T follicular helper cell (primary cell): ENCODE data around the gene PTPRG.
"Not testable (repeated sequence)": the region's sequence is repeated elsewhere in the genome, so short reads cannot be mapped to it uniquely, and the experiment has no call there.

ENCODE experiments used
- DNase-seq: peaks from one replicate; pipeline ENCODE4 v3.0.0-alpha.2; 2020; ENCODE audit warnings: low read depth

The PTPRG gene

GRCh38 chr3:62013951-62014350, 452.6 kb downstream of the PTPRG start:
- no peak for DNase-seq

- no peak for DNase-seq
Observed at GRCh38 chr3:62015111-62015510, 453.7 kb downstream of the PTPRG start.

- no peak for DNase-seq
Observed at GRCh38 chr3:62019906-62020305, 458.5 kb downstream of the PTPRG start.

- DNase-seq = no peak
Observed at GRCh38 chr3:62020706-62021105, 459.3 kb downstream of the PTPRG start.

DNA sequence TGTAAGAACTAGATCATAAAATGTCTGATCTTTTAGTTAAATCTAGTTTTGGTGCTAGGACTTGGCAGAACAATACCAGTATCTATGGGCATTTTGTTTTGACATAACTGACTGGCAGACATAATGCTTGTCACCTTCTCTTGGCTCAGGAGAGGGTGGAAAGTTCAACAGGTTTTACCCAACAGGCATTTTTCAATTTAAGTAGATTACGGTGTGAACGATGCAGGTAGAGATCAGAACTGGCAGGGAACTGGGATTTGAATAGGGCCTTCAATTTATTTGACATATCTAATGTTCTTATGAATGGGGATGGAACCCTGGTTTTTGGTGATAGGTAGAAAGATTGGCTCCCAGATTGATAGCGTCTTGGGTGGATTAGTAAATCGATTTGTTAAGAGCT, 460.9 kb downstream of the PTPRG start:
- DNase-seq = no peak

GRCh38 chr3:62024882-62025281, 463.5 kb downstream of the PTPRG start:
- no peak for DNase-seq

DNA sequence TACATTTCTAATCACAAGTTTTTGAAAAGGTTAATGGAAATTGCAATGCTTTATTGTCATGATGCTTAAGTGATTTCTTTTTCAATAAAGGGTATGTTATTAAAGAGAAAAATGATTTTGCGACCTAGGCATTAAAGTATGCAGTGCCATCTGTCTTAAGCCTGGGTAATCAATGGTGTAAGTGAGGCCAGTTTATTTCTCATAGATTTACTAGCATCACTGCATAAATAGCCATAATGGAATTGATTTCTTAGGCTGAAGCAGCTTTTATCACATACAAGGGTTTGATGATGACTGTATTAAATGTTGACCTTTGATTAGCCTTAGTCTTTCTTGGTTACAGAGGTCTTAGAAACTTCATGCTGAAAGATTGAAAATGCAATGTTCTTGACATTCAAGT, 464.5 kb downstream of the PTPRG start:
- no peak for DNase-seq

DNA sequence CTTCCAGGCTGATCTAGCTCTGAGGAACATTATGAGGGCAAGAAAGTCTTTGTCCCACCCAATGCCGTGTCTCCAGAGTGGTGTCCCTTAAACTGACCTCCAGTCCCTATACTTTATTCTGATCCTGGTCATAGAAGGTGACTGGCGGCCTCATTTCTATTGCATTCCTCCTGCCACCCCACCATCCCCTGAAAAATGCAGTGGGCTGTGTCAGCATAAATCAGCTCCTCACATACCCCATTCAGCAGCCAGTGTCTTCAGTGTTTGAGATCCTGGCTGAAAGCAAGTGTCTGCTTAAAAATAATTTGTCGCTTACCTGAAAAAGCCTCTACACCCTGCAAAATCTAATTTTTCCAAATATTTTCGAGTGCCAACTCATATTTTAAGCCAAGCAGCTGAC, 465.9 kb downstream of the PTPRG start:
- no peak for DNase-seq

GRCh38 chr3:62027796-62028195, 466.4 kb downstream of the PTPRG start:
- no peak for DNase-seq

- no peak for DNase-seq
Observed at GRCh38 chr3:62028236-62028635, 466.9 kb downstream of the PTPRG start.

GRCh38 chr3:62032738-62033137, 471.4 kb downstream of the PTPRG start:
- DNase-seq = no peak

- DNase-seq = no peak
Observed at GRCh38 chr3:62035402-62036057, 474.2 kb downstream of the PTPRG start.

DNA sequence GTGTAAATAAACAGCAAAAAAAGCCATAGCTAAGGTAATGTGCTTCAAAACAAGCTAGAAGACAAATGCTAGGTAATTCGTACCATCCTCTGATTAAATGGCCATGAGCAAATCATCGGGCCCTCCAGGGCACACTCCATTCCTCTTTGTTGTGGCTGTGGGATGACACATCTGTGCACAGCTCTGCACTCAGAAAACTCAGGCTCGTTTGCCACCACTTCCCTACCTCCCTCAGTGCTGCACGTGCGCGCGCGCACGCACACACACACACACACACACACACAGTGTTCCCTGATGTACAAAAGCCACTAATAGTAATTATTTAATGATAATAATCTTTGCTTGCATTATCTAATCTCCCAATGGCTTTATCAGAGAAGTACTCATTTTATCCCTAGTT, 475.4 kb downstream of the PTPRG start:
- no peak for DNase-seq

- DNase-seq = not testable (repeated sequence)
Observed at GRCh38 chr3:62038798-62039197, 477.4 kb downstream of the PTPRG start.

GRCh38 chr3:62039586-62039985, 478.2 kb downstream of the PTPRG start:
- DNase-seq = no peak

DNA sequence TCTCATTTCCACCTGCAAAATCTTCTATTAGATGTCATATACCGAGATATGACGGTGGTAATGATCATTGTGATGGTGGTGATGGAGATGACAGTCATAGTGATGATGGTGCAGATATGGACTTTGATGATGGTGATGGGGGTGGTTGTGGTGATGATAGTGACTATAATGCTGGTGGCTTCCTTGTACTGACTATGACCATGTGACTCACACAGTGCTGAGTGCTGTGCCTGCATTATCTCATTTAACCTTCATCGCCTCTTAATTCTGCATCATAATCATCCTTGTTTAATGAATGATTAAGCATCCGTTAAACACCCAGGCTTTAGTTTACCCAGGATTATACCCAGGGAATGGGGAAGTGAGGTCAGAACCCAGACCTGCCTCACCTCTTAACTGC, 480.3 kb downstream of the PTPRG start:
- DNase-seq = no peak

GRCh38 chr3:62044874-62045411, 483.6 kb downstream of the PTPRG start:
- DNase-seq = no peak

DNA sequence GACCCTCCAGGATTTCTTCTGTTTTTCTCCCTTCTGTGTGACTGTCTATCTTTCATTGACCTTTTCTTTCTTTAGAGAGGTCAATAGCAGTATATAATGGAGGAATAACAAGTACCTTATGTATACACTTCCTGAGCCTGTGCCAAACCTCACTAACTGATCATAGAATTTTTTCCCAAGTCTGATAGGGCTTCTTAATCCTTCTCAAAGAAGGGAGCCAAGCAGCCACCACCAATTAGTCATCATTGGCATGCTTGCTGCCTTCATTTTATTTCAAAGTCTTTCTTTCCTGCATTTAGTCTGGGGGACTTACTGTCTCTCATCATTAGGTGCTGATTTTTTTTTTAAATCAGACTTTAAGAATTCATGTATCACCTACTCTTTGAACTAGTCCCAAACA, 485.0 kb downstream of the PTPRG start:
- DNase-seq = no peak

DNA sequence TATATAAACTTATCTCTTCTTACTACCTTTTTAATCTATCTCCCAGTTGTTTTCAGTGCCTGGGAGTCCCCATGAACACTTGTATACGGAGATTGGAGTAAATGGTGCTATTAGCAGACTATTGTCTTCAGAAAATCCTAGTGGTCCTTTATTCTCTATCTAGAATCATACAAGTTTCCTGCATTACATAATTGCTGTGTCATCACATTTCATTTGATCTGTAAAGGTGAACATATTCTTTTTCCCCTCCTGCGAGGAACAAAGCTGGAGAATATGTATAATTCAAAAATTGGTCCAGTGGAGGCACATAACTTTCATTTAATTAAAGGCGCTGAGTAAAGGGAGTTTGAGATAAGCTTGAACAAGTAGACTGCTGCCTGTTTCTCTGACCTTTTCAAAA, 487.2 kb downstream of the PTPRG start:
- no peak for DNase-seq

GRCh38 chr3:62049033-62049432, 487.7 kb downstream of the PTPRG start:
- DNase-seq = no peak

DNA sequence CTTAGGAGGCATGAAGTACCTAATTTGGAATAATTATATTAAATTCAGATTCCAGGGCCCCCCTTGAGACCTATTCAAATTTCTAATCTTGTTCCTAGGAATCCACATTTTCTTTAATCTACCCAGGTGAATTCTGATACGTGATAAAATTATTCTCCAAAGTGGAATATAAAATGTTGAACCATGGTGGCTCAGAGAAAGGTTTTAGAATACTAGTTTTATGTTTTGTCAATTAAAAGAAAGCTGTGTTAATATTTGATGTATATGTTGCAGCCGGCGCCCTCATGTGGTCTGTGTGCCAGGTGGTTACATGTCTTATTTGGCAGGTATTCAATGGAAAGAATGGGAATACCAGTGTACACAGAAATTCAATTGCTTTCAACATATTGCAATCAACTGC, 490.1 kb downstream of the PTPRG start:
- no peak for DNase-seq

GRCh38 chr3:62052331-62052730, 491.0 kb downstream of the PTPRG start:
- DNase-seq = no peak

DNA sequence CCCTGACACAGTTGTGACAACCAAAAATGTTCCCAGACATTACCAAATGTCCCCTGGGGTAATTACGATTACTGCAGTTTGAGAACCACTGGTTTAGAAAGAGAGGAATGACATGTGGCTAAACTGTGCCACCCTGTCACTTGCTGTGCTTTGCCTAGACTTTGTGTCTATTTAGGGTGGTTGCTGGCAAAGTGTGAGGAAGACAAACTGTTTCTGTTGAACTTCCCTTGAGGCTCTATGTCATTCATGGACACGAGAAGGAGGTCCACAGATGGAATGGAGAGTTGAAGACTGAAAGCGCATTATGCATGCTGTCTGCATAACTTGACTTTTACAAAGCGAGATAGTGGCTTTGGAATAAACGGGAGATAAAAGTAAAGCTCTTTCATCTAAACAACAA, 495.3 kb downstream of the PTPRG start:
- DNase-seq = no peak

DNA sequence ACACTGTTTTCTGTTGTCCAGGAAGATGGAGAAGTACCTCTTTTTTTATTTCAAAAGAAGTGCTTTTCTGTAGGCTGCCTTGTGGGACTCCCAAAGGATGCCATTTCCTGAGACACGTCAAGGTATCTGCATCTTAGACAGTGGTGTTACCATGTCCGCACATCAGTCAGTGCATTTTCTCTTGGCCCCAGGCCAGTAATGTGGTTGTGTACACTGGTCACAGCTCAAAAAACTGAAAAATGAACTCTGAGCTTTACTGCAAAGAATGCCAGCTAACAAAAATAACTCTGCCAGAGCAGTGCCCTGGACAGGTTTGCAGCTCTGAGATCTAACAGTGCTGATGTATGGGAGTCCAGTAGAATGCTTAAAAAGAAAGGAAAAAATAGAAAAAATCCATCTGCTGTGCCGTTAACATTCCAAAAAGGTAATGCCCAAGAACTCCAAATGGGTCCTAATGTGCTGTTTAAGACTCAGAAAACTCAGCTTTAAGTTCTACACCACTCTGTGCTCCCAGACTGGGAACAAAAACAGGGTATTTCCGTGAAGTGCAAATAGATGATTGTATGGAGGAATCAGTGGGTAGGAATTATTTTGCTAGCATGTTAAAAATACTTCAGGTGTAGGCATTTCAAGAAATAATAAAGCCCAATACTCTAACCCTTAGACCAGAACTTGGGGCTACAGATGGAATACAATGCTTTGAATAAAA, 496.1 kb downstream of the PTPRG start:
- DNase-seq = no peak
